Frontal cortex (tissue), 4 donors: Measurements from ENCODE around the gene ARSD. TPM values are rescaled to one million over a fixed set of nuclear protein-coding genes. Genes with fewer than 3 reads are reported as not detected.
"Not testable (repeated sequence)": the region's sequence is repeated elsewhere in the genome, so short reads cannot be mapped to it uniquely, and the experiment has no call there.

Experiments
- DNase-seq, 2 donors: peaks; one replicate each; pipeline ENCODE4 v3.0.0; 2012; ENCODE audit warnings: low spot score in 2 of 2
- FAIRE-seq: peaks from 2 replicates; lab custom pipeline; 2012; peaks lifted over from hg19 to GRCh38; lab: Jason Lieb, UNC
- total RNA-seq: library from RNA; depleted of rRNA; stranded (reverse); fragments of >200 nt; gene quantifications from one replicate; pipeline ENCODE4 v1.2.3, GENCODE V29; 2014
- donor health status: control.
- donor health status: control.
- donor health status: control.

Gene ARSD
- total RNA-seq, 1 donor from 2014 or later, result 9.0 TPM

- FAIRE-seq (no peak), DNase-seq (no peak)
These were observed 5.9 kb upstream of the ARSD start for GRCh38 chrX:2934715-2935710.

- FAIRE-seq (no peak), DNase-seq (no peak)
These were observed 4.2 kb upstream of the ARSD start for GRCh38 chrX:2933125-2933900.

GRCh38 chrX:2931612-2932011 lies 2.5 kb upstream of the ARSD start:
- FAIRE-seq, result no peak
- no peak for DNase-seq

GRCh38 chrX:2931155-2931554 lies 2.0 kb upstream of the ARSD start:
- DNase-seq (no peak), FAIRE-seq (no peak)

GRCh38 chrX:2928191-2928582 lies 952 bp downstream of the ARSD start:
- FAIRE-seq (no peak), DNase-seq (peak; percentile 22 to 31)

DNA sequence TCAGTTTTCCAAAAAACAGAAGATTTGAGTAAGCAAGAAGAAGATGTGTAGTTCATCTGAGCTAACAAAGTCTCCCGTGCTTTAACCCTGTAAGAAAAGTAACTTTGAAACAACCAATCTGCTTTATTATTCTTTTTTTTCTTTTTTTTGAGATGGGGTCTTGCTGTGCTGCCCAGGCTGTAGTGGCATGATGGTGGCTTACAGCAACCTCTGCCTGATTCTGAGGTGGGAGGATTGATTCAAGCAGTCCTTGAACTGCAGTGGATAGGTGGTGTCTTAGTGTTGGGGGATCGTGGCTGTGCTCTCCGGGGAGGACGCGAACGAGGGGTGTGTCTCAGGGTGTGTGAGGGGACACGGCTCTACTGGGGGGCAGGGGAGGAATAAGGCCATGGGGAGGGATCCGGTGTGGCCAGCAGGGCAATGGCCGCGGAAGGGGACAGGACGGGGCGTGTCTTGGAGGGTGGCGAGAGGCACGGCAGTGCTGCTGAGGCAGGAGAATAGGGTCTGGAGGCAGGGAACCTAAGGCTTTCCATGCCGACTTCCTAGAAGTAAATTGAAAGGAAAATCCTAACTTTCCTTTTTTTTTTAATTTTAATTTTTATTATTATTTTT lies 2.4 kb downstream of the ARSD start:
- no peak for DNase-seq
- no peak for FAIRE-seq

- DNase-seq, FAIRE-seq: not testable (repeated sequence)
These were observed 2.9 kb downstream of the ARSD start for GRCh38 chrX:2926255-2926654.

DNA sequence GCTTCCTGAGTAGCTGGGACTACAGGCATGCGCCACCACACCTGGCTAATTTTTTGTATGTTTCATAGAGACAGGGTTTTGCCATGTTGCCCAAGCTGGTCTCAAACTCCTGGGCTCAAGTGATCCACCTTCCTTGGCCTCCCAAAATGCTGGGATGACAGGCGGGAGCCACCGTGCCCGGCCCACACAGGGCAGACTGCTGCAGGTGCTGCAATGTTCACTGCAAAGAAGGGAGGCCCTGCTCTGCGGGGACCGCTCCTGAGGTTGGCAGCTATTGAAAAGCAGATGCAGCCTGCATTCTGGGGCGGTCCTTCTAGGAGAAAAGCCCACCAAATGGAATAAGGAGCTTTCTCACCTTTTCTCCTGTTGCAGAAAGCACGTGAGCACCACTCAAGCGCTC lies 5.0 kb downstream of the ARSD start:
- no peak for DNase-seq
- no peak for FAIRE-seq

- FAIRE-seq (no peak), DNase-seq (no peak)
These were observed 7.4 kb downstream of the ARSD start for GRCh38 chrX:2921750-2922149.

DNA sequence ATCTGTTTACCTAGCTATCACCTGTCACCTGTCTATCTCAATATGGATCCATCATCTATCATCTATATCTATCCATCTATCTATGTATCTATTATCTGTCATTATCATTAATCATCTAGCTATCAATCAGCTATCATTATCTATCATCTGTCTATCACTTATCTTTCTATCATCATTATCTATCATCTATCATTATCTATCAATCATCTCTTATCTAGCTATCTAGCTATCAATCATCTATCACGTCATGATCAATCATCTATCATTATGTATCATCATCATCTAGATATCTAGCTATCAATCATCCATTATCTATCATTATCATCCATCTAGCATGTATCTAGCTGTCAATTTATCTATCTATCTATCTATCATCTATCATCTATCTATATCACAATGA lies 7.9 kb downstream of the ARSD start:
- DNase-seq, result no peak
- FAIRE-seq, result no peak

GRCh38 chrX:2917767-2918166 lies 11.4 kb downstream of the ARSD start:
- DNase-seq (no peak), FAIRE-seq (no peak)

- DNase-seq, result no peak
- no peak for FAIRE-seq
These were observed 16.0 kb downstream of the ARSD start for GRCh38 chrX:2913118-2913517.

- peak; percentile 97 for FAIRE-seq
- DNase-seq, result no peak
These were observed 19.0 kb downstream of the ARSD start for GRCh38 chrX:2910109-2910508.

DNA sequence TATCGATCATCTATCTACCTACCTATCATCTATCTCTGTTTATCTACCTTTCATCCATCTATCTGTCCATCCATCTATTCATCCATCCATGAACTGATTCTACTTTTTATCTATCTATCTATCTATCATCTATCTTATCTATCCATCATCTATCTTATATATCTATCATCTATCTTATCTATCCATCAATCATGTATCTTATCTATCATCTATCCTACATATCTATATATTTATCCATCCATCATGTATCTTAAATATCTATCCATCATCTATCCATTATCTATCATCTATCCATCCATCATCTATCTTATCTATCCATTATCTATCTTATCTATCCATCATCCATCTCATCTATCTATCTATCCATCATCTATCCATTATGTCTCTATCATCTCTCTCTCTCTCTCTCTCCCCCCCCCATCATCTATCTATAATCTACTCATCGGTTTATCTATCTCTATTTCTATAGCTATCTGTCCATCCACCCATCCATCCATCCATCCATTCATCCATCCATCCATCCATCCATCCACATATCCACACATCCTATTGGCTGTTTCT lies 20.9 kb downstream of the ARSD start:
- no peak for DNase-seq
- FAIRE-seq, result no peak

- FAIRE-seq (no peak), DNase-seq (no peak)
These were observed 21.8 kb downstream of the ARSD start for GRCh38 chrX:2907295-2907694.

DNA sequence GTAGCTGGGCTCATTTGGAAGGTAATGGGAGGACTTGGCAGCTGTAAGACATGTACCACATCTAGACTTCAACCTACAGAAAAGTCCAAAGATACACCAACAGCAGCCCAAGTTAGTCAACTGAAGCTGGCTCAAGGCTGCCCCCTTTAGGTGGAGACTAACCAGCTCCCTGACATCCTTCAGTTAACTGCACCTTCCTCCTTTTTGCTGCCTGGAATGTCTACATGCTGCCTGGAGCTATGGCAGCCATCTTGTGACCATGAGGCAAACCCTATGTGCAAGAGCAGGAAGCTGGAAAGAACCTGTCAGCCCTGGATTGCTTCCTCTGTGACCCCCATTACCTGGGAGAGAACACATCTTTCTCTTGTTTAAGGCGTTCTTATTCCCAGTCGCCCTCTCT lies 25.8 kb downstream of the ARSD start:
- no peak for FAIRE-seq

GRCh38 chrX:2902841-2903240 lies 26.3 kb downstream of the ARSD start:
- no peak for FAIRE-seq
- DNase-seq, result no peak

More for the DNA sequence above, 25.8 kb downstream of the ARSD start:
- no peak for DNase-seq

- FAIRE-seq, result no peak
- DNase-seq, result no peak
These were observed 27.6 kb downstream of the ARSD start for GRCh38 chrX:2901367-2902036.

- DNase-seq (no peak), FAIRE-seq (no peak)
These were observed 30.2 kb downstream of the ARSD start for GRCh38 chrX:2898846-2899512.
